NK-92 (cell line): Measurements from ENCODE around the gene SLC35F3.

Source experiments
- DNase-seq: peaks from one replicate; lab custom pipeline; 2025; ENCODE audit not compliant: unreplicated experiment; lab: John Stamatoyannopoulos, UW

The SLC35F3 gene

DNA sequence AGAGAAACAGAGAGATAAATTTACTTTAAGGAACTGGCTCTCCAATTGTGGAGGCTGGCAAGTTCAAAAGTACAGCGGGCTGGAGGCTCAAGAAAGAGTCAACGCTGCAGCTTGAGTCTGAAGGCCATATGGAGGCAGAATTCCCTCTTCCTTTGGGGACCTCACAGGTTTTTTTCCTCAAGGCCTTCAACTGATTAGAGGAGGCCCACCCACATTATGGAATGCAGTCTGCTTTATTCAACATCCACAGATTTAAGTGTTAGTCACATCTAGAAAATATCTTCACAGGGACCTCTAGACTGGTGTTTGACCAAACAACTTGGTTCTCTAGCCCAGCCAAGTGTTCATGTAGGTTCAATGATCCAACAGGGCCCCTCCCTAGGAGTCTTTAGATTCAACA, 117.8 kb downstream of the SLC35F3 start:
- no peak for DNase-seq

DNA sequence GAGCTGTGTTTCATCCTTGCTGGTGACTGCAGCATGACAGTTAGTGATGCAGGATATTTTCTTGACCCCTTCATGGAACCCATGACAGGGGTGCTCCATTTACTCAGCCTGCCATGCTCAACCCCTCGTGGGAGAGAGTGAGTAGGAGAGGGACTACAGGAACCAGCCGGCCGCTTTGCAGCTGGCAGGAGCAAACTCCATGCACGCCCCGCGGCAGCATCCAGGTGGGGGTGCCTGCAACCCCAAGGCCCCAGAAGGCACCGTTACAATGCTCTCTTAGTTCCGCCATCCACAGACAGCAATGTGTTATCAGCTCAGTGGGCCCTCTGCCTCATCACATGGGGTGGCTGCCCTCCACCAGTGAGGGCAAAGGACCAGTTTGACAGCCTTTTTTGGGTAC, 135.1 kb downstream of the SLC35F3 start:
- DNase-seq = no peak

GRCh38 chr1:234040446-234041317, 136.2 kb downstream of the SLC35F3 start:
- no peak for DNase-seq

DNA sequence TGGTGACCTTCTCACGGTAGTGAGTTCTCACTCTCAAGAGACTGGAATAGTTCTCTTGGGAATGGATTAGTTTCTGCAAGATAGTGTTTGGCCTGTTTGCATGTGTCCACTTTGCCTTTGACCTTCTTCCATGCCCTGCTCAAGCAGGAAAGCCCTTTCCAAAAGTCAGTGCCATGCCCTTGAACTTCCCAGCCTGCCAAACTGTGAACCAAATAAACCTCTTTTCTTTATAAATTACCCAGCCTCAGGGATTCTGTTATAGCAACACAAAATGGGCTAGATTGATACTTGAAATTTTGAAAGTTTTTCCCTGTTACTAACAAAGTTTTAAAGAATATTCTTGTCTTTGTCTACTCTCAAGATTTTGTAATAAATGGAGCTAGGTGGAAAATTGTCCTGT, 139.6 kb downstream of the SLC35F3 start:
- DNase-seq = no peak

DNA sequence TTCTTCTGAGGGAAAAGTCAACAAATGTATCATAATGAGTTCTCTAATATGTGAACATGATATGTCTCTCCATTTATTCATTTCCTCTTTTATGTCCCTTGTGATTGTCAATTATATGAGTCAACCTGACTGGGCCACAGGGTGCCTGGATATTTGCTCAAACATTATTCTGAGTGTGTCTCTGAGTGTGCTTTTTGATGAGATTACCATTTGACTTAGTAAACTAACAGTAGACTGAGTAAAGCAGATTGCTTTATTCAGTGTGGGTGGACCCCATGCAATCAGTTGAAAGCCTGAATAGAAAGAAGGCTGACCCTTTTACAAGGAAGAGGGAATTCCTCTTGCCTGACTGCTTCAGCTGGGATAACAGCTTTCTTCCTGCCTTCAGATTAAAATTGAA, 142.6 kb downstream of the SLC35F3 start:
- DNase-seq = no peak

DNA sequence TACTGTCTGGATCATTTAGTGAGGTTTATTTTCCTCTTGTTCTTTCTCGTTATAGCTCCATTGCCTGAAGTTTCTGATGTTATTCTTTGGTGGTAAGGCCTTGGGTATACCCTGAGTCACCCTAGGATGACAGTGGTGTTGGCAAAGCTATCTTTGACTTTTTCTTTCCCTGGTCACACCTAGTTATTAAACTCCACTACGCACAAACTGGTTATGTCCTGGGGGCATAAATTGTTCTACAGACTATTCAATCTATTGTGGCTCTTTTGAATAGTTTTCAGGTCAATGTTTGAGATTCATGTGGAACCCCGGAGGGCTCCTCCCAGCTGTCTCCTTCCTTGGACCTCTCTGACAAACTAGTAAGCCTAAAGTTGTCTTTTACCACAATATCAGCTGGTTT, 157.7 kb downstream of the SLC35F3 start:
- no peak for DNase-seq

DNA sequence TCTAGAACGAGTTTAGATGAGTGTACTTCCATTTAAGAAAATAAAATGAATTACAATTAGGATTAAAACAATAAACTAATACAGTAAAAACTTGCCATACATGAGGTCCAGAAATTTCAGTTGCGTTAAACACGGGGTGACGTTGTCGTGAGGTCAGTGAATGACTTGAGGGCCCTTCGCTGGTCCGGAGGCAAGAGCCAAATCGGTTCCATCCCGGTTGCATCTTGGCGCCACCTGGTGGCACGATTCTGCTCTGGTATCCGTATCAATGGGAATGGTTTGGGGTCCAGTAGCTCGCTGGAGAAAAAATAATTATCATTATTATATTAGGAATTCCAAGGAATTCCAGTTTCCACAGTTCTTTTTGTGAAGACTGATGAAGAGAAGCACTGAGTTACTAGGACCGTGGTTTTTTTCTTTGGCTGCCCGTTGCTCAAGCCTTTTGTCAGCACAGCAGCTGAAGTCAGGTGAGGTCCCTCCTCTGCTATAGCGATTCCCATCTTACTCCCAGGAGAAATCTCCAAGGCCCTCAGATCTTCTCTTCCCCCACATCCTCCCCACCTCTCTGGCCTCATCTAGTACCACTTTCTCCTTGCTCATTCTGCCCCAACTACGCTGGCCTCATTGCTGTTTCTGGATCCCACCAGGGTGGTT, 161.4 kb downstream of the SLC35F3 start:
- no peak for DNase-seq

DNA sequence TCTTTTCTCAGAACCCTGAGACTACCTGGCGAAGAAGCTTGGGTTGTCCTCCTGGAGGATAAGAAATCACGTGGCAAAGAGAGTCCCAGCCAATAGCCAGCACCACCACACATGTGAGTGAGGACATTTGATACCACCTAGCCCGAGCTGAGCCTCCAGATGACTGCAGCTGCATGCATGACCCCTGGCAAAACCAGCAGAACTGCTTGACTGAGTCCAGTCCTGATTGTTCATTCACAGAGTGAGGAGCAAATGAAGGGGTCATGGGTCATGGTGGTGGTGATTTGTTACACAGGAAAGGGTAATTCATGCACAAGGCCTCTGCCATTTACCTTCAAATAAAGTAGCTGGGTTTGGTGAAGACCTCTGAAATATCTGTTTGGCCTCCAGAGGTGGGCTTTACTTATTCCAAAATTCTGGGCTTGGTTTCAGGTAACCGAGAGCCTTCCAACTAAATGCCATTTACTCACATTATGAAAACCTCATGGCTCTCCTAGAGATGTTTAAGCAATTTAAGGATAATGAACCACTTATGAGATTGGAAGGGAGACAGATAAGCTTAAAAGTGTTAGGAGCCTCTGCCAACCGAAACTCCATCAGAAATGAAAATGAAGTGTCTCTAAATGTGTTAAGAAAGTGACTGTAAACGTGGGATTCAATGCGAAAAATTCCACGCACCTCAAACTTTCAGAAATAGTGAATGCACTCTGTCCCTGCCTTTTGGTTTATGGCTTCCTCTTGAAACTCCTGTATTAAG, 163.3 kb downstream of the SLC35F3 start:
- DNase-seq = no peak

DNA sequence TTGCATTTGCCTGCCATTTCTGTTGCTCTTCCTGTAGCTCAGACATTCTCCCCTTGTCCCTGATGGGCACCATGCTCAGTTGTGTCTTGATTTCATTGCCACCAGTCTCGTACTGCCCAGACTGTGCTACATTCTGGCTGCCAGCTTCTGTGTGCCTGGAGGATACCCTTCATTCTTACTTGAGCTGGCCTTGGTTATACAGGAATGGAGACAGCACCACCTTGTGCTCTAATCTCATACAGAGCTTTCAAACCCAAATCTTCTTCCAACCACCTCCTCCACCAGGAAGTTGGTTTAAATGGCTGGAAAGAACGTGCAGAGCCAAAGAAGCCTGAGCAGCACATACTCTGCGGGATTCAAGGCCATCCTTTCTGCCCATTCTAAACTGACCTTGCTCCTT, 165.3 kb downstream of the SLC35F3 start:
- DNase-seq = no peak

GRCh38 chr1:234072793-234073192, 168.3 kb downstream of the SLC35F3 start:
- no peak for DNase-seq

- no peak for DNase-seq
Observed at GRCh38 chr1:234078143-234078542, 173.7 kb downstream of the SLC35F3 start.

GRCh38 chr1:234079896-234080295, 175.4 kb downstream of the SLC35F3 start:
- DNase-seq = no peak

- DNase-seq = no peak
Observed at GRCh38 chr1:234083460-234083859, 179.0 kb downstream of the SLC35F3 start.

DNA sequence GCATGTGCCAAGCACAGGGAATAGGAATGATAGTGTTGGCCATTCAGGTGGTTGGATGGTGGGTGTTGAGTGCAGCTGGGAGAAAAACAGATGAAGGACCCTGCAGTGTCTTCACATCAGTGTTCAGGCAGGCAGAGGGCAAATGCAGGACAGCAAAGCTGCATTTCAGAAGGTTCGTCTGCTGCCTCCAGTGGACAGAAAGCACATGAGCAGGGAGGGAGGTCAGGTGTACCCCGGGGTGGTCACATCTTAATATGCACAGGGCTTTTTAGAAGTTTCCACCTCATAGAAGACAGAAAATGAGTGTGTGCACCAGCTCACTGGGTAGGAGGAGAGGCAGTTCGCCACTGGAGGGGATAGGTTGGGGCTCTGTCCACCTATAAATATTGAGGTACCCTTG, 184.9 kb downstream of the SLC35F3 start:
- no peak for DNase-seq

- DNase-seq = no peak
Observed at GRCh38 chr1:234090212-234091064, 186.0 kb downstream of the SLC35F3 start.

DNA sequence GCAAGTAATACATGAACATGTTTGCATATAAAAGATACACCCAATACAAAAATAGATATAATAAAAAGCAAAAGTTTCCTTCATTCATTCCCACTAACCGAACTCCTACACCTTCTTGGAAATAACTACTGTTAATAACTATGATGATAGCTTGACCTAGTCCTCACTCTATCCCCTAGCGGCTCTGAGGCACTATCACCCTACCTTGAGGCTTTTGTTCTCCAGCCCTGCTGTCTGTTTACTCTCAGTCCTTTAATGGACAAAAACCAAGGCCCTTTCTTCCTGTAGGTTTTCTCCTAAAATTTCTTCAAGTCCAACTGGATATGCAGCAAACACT, 186.6 kb downstream of the SLC35F3 start:
- no peak for DNase-seq

DNA sequence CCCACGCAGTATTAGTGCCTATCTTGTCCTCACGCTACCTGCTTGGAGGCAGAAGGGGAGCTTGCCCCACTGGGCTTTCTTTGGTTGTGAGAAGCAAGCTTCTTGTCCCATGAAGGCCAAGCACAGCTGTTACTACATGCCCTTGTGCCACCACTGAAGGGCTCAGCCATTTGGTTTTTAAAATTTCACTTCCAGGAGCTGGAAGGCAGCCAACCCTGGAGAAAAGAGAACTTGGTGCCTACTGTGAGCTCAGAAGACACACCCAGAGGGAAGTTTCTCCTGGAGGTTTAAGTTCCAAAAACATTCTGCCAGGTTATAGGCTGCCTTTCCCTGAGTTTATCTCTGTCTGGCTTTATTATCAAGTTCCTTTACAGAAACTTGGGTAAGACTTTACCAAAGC, 187.4 kb downstream of the SLC35F3 start:
- DNase-seq = no peak

DNA sequence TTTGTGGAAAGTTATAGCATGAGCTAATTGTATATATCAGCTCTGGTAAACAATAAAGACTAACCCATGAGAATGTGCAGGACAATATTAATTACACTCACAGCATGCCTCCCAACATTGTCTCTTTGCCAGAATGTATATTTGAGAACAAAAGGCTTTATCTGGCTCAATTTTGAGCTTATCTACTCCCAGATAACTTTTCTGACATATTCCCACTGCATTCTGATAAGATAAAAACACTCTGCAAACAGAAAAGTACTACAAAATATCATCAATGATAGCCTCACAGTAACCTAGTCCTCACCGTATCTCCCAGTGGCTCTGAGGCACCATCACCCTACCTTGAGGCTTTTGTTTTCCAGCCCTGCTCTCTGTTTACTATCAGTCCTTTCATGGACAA, 188.6 kb downstream of the SLC35F3 start:
- no peak for DNase-seq

- no peak for DNase-seq
Observed at GRCh38 chr1:234093741-234094140, 189.3 kb downstream of the SLC35F3 start.

GRCh38 chr1:234094172-234094571, 189.7 kb downstream of the SLC35F3 start:
- no peak for DNase-seq

DNA sequence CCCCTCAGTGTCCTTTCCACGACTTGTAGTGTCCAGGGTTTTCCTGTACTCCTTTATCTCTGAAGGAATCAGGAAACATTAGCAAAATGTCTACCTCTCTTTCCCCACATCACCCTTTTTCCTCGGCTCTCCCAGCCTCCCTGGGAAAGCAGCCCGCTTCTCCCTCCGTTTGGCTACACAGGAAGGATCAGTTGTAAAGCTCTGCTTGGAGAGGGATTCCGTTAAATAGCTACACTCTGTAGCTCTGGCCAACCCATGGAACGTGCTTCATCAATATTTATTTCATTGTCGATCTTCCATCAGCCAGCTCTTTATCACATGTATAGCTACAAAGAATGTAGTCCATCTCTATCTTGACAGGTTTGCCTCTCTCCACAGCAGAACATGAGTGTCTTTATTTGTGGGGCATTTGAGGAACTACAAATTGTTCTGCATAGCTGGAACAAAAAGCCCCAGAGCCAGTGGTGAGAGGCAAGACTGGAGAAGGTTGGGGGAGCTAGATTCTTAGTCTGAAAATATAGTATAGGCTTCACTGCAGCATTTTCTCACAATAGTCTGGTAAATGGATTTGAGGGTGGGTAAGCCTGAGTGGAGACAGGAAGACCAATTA, 191.8 kb downstream of the SLC35F3 start:
- no peak for DNase-seq
